Medulla oblongata (tissue), 1 donor: ENCODE measurements around the gene CAPN13.

Experiments
- DNase-seq: peaks from one replicate; pipeline ENCODE4 v3.0.0-alpha.2; 2015; ENCODE audit errors: extremely low spot score

Gene CAPN13

DNA sequence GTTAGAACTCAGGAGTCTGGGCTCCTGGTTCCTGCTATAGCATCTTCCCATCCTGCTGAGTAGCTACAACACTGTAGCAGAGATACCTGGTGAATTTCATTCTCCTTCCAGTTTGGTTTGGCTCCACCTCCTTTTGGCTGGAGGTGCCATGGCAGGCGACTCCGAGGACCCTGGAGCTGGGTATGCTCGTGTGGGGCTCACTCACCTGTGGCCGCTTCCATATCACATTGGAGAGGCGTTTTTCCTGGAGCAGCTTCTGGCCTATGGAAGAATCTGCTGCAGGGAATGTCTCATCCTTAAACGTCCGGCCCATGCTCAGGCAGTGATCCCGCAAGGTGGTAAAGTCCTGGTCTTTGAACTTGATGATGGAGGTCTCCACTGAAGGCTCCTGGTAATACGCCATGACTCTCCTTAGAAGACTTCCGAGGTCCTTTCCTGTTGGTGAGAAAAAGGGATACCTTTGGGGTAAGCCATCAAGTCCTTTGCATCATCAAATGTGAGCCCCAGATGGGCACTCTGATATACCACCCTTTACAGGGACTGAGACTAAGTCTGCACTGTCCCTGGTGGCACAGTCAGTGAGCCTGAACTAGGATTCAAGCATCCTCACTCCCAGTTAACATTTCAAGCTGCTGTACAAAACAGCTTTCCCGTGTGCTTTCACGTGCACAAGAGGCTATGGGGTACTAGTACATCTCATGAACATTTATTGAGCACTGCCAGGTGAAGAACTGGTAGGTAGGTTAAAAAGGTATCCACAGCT, 20.1 kb downstream of the CAPN13 start:
- no peak for DNase-seq

- DNase-seq = no peak
Measured at GRCh38 chr2:30784682-30785081, 22.6 kb downstream of the CAPN13 start.

GRCh38 chr2:30781961-30782533, 25.2 kb downstream of the CAPN13 start:
- no peak for DNase-seq

DNA sequence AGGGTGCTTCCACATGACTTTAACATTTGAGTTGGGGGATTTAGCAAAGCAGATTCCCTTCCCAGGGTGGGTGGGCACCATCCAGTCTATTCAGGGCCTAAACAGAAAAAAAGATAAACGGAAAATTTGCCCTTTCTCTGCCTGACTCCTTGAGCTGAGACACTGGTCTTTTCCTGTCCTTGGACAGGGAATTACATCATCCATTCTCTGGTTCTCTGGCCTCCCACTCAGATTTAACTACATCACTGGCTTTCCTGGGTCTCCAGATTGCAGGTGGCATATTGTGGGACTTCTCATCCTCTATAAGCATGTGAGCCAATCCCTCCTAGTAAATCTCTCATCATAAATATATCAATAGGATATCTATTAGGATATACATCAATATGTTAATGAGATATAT, 25.8 kb downstream of the CAPN13 start:
- DNase-seq = no peak

DNA sequence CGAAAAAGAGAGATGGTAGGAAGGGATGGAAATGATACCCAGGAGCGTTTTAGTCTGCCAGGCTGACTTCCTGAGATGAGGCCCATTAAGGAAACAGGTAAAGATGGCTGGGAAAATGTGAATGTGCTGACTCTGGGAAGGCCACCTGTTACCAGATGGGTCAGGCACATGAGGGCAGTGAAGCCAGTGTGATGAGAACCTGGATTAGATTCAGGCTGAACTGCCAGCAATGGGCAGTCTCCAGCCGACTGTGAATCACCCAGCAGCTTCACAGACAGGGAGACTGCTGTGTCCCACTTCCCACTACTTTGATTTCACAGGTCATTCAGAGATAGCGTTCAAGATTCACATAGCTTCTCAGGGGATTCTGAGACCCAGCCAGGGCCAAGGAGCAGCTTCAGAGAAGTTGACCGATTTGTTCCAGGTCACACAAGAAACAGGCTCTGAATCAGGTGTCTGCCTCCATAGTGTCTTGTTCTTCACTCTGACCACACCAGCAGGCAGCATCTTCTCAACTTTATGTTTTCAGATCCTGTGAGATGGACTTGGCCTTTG, 26.4 kb downstream of the CAPN13 start:
- no peak for DNase-seq

DNA sequence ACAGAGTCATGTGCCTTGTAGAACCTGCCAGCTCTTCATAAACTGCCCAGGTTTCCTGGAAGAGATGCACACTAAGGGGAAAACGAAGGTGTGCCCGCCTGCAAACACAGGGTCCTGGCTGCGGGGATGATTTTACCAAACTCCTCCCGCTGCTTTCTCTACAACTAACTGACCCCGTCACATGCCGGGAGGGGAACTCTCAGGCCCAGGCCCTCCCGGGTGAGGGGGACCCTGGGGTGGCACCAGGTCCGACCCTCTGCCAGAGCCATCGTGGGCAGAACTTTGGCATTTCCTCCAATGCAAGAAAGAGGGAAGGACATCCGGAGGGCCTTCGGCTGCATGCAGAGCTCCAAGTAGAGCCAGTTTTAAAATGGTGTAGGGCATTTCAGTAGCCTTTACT, 28.6 kb downstream of the CAPN13 start:
- no peak for DNase-seq

DNA sequence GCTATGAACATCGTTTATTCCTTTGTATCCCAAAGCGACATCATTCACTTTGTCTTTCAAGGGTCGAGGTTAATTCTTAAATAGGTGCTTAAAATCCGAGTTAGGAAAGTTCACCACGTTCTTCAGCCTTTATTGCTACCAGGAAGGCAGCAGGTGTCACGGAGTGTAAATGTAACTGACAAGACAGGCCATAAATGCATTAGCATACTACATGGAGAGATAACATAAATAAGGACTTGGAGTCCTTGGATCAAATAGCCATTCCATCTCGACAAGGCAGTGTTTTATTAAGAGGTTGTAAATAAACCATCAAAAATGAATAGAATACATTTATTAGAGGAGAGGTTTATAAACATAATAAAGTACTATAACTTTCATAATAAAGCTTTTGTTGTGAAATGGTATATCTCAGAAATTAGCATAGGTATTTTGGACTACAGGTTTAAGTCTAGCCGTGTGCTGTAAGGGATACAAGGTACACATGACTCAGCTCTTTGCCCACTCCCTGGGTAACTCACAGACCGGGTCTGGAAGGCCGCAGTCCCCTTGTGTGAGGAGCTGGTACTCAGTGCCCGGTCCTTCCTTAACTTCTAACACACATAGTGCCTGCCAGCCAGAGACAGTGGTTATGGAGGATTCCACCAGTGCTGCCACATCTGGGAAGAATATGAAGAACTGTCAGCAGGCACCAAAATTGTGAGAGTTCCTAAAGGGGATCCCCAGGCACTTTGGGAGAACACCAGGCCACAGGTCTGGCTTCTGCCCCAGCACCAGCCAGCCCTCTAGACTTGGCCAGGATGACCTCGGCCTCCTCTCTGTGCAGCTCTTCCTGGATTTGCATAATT, 29.4 kb downstream of the CAPN13 start:
- DNase-seq = no peak

GRCh38 chr2:30776831-30777635, 30.2 kb downstream of the CAPN13 start:
- DNase-seq = no peak

- DNase-seq = no peak
Measured at GRCh38 chr2:30775833-30776232, 31.4 kb downstream of the CAPN13 start.

DNA sequence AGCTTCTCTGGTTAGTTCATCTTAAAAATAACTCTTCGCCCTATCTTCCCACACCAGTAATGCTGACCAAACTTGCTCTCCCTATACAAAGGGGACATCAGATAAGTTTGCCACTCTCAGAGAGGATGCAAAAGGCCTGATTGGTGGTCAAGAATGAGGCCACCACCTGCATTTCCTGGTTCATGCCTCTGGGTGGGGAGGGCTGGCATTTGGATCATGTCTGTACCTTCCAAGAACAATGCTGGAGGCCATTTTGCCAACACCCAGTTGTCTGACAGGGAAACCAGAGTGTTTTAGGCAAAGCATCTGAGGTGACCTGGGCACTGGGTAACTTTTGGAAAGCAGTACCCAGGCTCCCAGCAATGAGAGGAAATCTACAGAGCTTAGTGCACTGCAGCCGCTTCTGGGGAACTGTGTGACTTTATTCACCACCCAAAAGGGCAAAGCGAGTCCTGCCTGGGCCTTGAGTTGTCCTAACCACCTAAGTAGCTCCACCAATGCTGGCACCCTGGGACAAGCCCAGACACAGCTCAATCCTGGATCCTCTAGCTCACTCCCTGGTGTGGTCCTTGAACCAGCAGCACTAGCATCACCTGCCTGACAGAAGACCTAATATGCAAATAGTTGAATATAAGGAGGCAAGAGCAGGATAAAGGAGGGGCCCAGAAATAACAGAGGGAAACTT, 35.1 kb downstream of the CAPN13 start:
- DNase-seq = no peak

- DNase-seq = no peak
Measured at GRCh38 chr2:30770816-30771576, 36.2 kb downstream of the CAPN13 start.

- no peak for DNase-seq
Measured at GRCh38 chr2:30769891-30770462, 37.3 kb downstream of the CAPN13 start.

GRCh38 chr2:30769481-30769780, 37.8 kb downstream of the CAPN13 start:
- no peak for DNase-seq

GRCh38 chr2:30768708-30769480, 38.4 kb downstream of the CAPN13 start:
- no peak for DNase-seq

- DNase-seq = no peak
Measured at GRCh38 chr2:30768036-30768686, 39.1 kb downstream of the CAPN13 start.

- DNase-seq = no peak
Measured at GRCh38 chr2:30766666-30767065, 40.6 kb downstream of the CAPN13 start.

- no peak for DNase-seq
Measured at GRCh38 chr2:30765876-30766470, 41.3 kb downstream of the CAPN13 start.

DNA sequence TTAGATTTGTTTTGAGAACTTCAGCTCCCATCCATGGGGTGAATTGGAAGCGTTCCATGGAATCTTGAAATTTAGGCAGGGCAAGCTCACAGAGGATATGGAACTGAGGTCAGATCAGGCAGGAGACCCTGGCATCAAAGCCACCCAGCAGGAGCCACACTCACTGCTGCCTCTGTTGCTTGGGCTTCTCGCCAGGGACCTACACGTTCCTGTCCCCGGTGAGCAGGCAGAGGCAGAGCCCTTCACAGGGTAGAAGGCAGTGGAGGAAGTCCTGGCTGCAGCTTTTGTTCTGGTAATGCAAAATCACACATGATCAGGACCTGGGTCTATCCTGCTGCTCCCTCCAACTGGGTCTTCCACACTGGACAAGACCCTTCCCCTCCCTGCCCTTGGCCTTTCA, 42.1 kb downstream of the CAPN13 start:
- DNase-seq = no peak
